HG03342 (cell line): Measurements from ENCODE around the gene SLC6A1.

Source experiments
- ATAC-seq: cut with Tn5 transposase; IDR thresholded peaks from one replicate; pipeline ENCODE4 v1.9.1; 2021; ENCODE audit warnings: mild to moderate bottlenecking, moderate library complexity; ENCODE audit not compliant: unreplicated experiment

The SLC6A1 gene

DNA sequence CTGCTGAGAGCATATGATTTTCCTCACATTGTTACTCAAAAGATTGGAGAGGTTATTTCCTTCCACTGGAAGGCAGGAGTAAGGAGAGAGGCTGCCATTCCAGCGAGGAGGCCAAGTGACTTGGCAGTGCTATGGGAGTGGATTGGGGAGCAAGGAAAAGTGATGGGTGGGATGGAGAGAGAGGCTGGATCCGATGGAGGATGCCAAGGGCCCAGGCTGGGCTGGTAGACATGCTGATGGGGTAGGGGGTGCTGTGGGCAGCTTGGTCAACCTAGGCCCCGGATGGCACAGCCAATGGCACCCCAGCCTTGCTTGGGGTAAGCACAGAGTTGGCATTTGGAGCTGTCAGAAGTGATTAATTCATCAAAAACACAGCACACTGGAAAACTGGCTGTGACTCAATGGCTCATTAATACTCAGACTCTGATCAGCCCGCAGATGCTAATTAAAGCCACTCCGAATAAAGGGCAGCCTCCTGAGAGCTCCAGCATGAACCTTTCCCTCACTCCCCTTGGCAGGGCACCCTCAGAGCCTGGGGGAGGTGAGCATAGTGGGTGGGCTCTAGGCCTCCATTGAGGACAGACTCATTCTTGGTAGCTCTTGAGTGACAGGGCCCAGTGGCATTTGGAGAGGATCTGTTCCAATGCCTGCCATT, 22.1 kb upstream of the SLC6A1 start:
- no peak for ATAC-seq

DNA sequence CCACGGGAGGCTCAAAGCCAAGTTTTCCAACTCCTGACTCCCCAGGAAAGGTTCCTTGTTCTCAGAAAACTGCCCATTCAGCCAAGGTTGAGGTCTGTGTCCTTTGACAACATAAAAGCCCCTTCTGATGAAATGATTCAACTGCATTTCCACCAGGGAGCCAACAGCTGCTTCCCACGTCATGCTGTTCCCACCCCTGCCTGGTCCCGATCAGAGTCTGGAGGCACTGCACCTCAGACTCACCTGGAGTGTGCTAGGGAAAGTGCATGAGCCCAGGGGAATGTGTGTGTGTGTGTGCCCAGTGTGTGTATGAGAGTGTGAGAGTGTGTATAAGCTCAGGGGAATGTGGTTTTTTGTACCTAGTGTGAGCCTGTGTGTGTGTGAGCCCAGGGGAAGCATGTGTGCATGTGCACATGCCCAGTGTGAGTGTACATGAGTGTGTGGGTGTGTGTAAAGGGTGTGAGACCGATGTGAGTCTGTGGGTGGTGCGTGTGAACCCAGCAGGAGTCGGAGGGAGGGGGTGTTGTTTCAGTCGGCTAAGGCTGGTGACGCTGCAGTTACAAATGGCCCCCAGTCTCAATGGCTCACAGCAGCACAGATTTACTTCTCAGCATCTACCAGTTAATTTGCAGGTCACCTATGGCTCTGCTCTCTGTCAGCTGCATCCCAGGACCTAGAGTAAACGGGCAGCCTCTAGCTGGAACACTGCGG, 20.3 kb upstream of the SLC6A1 start:
- no peak for ATAC-seq

DNA sequence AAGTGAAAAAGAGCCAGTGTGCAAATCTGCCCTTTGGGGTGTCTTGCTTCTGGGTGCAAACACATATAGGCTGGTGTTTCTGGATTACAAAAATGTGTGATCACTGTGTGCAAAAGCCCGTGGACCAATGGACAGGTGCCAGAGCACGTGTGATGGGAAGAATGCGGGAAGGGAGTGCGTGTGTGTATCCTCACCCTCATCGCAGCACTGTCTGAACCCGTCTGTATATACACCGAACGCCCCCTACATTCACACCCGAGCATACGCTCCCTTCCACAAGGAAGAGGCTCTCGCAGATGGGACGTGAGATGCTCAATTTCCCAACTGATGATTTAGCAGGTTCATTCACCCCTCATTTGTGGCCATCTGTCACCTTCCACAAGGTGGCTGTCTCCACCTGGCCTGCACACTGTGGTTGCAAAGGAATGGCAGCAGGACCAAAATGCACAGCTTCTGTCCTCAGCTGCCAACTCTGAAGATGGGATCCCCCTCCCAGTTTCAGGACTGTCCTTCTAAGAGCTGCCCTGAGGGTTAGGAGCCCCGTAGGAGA, 19.4 kb upstream of the SLC6A1 start:
- ATAC-seq: no peak

DNA sequence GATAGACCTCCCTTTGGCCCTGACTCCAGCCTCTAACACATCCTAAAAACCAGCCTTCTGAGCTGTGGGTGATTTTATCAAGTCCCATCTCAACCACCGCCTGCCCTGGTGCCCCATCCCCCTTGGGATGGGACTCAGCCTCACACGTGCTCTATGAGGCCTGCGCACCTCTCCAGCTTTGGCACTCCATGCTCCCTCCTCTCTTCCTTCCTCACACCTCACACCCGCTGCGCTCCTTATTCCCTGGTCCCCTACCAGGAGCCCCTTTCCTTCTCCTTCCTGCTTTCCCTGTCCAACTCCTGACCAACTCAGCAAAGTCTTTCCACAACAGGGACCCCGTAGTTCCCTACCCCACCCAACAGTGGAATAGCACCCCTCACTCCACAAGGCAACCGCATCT, 18.4 kb upstream of the SLC6A1 start:
- no peak for ATAC-seq

DNA sequence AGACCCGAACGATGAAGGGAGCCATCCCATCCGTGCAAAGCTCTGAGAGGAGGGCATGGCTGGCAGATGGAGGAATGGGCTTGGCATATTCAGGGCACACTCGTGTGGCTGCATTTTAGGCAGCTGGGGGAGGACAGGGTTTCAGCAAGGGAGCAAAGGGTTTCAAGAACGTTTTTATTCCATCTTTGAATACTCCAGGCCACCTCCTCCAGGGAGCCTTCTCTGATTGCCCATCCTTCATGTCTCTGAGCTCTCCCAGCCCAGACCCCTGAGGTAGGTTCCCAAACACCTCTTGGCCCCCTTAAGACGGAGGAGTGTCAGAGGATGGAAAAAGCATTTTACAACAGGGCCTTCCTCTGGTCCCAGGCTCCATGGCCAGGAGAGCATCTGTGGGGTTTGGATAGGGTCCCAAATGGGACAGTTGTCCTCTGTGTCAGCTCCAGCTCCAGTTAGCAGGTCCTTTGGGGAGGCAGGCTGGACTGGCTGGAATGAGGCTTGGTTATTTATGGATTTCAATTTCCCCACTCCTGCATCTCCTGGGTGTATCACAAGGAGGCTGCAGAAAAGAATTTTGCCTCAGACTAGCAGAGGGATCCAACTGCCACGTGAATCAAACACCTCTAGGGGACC, 17.7 kb upstream of the SLC6A1 start:
- ATAC-seq: no peak

DNA sequence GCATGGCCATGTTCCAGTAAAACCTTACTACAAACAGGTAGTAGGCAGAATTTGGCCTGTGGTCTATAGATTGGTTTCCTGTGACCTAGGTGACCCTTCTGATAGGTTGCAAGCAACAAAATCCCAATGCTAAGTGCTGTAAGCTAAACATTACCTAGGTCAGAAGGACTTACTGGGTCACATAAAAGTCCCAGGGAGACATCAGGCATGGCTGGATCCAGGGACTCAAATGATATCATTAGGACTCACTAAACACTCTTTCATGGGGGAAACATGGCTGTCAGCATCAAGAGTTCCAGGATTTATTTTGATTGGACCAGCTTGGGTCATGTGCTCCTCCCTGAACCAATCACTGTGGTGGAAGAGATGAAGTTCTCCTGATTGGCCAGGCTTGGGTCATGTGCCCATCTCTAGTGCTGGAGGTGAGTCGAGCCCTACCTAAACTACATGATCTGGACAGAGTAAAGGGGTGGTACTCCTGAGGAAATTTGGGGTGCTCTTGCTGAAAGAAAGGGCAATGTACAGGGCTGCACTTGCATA, 16.8 kb upstream of the SLC6A1 start:
- no peak for ATAC-seq

DNA sequence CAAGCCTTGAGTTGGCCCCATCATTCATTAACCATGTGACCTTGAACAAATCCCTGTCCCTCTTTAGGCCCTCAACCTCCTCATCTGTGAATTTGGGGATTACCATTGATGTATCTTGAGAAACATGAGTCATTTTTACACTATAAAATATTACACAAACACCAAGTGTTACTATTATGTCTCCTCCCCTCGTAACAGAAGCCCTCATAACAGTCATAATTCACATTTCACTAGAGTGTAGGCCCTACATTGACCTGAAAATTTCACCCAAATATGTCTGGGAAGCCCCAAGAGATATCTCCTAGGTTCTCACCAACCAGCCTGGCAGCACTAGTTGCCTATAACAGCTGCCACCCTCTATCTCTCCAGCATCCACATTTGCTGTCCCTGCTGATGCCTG, 15.8 kb upstream of the SLC6A1 start:
- ATAC-seq: no peak

DNA sequence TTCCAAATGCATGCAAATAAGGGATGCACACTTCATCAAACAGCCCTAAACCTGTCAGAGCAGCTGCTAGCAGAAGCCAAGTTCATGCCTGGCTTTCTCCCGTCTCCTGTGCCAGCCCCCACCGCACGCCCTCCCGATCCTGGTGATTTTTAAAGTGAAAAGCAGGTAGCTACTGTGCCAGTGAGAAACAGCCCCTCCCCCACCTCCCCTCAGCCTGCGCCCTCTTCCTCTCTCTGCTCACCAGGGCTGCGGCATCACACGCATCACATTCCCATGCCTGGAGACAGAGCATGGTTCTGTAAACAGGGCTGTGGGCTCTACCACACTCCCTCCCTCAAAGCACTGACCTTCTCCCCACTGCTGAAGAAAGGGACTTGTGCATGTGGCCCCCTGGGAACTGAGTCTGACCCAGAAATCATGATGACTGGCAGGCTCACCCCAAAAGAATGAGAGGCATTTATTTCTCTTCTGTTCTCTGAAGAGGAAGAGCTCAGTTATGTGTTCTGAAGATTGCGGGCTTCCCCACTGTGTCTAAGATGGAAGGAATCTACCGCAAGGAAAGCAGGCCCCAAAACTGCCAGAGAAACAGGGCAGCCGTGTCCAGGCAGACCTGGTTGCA, 14.5 kb upstream of the SLC6A1 start:
- no peak for ATAC-seq

DNA sequence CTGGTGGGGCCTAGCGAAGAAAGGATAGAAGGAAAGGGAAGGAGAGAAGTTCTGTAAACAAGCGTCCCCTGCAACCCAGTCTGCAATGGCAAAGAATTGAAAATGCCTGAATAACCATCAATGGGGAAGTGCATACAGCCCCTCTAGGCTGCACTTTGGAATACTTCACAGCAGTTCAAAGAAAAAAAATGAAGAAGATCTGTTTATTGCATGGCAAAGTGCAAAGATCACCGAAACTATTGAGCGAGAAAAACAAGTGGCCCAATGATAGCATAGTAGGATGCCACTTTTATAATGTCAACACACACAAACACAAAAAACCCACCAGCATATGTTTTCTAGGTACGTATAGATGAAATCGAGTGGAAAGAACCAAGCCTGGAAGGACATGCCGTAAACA, 13.6 kb upstream of the SLC6A1 start:
- no peak for ATAC-seq

DNA sequence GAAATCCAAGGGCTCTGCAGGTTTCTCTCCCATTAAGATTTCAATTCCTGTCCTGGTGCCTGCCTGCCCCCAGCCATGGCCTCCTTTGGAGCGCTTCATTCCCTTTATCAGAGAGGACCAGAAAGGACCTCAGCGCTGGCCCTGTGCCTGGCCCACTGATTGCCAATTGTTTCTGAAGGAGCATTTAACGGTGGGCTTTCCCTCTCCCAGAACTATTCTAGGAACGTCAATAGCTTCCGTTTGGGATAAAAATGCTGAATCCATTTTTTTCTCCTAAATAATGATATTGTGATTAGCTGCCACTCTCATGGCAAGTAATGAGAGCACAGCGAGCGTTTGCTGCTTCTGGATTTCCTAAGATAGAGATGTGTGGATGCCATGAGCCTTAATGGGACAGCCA, 12.2 kb upstream of the SLC6A1 start:
- no peak for ATAC-seq

DNA sequence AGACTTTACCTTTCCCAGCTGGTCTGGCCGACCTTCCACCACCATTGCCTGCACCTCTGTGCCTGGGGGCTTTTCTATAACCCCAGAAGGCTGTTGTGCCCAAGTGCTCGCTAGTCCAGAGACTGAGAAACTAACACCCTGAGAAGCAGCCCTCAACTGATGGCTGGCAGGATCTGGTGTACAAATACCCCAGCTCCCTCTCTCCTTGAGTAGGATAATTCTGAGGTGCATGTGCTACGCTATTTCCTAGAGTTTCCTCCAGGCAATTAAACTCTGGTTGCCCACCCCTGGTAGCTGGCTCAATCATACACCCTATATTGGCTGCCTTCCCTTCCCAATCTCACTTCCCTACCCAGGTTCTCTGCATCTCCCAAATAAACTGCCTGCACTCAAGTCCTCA, 11.5 kb upstream of the SLC6A1 start:
- no peak for ATAC-seq

DNA sequence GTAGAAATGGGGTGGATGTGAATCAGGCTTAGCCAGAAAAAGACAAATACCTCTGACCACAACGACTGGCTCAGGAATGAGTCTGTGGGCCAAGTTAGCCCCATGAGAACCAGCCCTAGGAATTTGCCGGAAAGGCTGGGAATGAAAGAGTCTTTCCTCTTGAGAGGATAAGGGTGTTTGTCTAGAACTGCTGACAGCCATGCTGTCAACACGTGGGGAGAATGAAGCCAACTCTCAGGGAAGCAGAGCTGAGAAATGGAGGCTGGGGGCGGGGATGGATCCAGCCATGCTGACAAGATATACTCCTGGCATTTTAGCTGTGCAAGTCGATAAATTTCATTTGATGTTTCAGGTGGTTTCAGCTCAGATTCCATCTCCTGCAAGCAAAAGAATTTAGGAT, 10.6 kb upstream of the SLC6A1 start:
- no peak for ATAC-seq

DNA sequence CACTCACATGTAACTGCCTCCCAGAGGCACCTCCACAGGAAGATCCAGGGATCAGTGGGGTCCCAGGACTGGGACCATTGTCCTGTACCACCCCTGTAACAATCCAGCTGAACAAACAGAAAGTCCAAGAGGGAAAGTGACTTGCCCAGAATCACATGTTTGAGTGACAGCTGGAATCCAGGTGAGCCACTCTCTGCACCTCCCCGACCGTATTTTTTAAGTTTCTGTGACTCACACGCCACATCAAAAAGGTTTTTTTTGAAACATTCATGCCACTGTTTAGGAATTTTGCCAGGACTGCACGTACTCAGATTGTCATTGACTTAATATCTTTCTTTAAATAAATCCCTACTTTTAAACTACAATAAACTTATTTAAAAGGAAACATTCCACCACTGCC, 9.8 kb upstream of the SLC6A1 start:
- no peak for ATAC-seq

DNA sequence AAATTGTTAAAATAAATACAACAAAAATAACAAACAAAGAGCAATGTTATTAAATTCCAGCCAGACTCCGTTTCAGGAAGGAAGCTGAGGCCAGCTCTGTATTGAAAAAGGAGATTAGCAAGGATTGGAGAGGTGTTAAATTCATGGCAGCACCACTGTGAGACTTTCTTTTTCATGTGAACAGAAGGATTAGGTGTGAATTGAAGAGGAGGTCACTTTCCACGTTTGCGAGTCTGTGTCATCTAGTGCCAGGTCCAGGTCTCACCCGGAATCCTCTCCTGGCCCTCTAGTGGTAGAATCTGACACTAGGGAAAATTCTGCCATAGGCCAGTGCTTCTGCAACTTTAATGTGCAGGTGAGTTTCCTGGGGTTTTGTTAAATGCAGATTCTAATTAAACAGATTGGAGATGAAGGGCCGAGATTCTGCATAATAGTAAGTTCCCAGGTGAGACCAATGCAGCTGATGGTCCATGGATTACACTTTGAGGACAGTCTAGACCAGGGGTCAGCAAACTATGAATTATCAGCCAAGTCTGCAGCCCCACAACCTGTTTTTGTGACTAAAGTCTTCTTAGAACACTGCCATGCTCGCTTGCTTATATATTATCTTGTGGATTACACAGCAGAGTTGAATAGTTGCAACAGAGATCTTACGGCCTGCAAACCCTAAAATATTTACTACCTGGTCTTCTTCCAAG, 9.2 kb upstream of the SLC6A1 start:
- ATAC-seq: no peak

DNA sequence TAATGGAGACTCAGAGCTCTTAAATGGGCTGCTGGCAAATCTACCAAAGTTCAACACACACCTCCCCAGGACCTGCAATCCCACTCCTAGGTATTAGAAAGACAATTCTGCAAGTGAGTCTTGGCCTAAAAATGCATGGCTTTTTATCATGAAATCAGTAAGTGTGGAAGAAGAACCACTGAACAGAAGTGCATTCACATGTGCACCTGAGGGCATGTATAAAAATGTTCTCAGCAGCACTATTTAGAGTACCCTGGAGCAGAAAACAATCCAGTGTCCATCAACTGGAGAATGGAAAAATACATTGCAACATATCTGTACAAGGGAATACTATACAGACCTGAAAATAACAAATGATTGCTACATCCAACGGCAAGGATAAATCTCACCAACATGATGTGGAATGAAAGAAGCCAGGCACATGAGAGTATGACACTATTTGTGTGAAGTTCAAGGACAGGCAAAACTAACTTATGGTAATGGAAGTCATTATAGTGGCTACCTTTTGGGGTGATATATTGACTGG, 8.1 kb upstream of the SLC6A1 start:
- no peak for ATAC-seq

DNA sequence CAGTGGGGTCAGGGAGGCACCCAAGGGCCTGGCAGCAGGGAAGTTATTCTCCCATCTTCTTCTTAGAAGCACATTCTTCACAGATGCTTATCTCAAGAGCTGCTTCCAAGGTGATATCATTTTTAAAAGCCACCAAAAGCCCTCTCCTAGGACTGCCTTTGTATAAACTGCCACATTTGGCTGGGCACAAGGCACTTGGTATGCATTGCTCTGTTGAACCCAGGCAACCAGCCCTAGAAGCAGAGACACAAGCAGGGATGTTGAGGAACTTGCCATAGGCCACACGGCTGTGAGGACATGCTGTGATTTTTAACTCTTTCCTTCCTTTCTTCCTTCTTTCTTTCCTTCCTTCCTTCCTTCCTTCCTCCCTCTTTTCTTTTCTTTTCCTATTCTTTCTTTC, 7.4 kb upstream of the SLC6A1 start:
- ATAC-seq: no peak

DNA sequence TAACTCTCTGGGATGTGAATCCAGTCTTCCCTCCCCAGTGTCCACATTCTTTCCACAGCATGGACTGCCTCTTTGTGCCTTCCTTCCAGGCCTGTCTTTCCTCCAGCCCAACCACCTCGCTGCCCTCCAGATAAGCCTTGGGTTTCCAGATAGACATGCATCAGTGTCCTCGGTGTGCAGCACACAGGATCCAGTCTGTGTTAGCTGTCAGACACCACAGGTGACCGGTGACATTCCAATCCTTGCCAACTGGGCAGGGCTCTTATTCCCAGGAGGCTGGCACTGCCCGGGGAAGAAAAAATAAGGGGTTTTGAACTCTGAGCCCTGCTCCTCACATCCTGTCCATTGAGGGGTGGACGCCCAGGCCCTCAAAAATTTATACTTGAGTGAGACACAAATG, 6.0 kb upstream of the SLC6A1 start:
- ATAC-seq: no peak

DNA sequence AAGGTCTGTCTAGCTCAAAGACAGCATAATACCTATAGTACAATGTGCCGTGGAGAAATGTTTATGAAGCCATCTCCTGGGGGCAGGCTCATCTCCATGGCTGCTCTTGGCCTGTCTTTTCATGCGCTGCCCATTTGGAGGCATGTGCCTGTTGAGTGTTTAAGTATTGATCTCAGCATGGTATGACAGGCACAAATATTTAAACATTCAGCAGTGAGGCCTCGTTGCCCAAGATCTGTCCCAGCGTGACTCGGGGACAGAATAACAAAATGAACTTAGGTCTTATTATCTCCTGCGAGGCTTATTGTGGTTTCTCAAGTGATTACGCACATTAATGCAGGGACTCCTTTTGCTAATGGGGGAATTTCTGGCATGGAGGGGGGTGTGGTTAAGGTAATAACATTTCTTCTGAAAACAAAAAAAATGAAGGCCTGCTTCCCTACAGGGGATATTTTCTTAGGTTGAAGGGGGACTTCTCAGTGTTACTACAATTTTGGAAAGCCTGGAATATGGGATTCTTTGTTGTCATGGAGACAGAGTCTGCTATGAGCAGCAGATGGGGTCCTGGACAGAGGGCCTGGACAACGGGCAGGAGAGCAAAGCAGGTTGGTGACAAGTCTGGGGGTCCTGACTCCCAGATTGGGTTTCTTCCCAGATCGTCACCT, 4.4 kb upstream of the SLC6A1 start:
- ATAC-seq: no peak

DNA sequence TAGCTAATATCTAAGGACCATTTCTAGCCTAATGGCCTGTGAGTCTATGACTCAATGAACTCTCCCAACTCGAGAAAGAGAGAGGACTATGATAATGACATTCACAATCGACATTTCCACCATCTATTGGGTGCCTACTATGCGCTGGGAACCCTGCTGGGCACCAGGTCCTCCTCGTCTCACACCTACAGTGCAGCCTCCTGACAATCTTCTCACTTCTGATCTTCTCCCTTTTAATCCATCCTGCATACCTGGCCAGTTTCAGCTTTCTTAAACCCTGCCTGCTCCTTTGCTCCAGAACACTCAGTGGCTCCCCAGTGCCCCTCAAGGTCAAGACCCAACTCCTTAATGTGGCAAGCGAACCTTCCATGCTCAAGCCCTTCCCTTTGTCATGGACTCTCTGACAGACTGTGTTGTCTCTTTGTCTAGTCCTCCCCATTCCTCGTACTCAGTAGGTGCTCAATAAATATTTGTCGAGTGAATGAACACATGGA, 3.5 kb upstream of the SLC6A1 start:
- ATAC-seq: no peak
